ENCODE results near the gene PRKCE.

DNA sequence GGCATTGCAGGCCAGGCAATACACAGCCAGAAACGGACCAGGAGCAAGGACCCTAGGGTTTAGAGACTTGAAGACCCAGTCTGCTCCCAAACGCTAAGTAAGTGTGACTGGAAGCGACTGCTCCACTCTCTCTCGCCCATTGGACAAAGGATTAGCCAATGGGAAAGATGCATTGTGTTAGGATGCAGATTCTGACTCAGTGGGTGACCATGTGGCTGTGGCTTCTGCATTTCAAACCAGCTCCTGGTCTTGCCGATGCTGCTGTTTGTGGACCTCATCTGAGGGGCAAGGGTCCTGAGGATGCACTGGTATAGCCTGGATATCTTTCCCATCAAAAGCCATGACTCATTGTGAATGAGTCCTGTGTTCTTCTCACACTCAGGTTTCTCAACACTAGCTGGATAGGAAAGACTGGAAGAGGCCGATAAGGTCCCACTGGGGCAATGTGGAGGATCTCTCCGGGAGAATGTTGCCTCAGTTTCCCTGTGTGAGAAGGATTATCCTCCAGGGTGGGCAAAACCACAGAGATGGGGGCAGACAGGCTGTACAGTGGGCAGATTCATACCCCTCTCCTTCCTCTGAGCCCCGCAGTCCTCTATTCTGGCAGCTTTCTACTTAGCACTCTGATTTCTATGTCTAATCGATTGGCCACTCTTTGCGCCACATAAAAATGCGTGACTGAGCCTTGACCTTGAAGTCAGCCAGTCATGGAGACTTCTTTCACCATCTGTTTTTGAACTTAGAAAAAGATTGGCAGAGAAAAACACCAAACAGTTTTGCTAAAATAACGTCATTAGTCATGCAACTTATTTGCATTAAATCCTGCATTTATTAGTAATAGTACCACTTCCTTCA lies 257.1 kb downstream of the PRKCE start:
- TF ChIP-seq, protein P1, sequence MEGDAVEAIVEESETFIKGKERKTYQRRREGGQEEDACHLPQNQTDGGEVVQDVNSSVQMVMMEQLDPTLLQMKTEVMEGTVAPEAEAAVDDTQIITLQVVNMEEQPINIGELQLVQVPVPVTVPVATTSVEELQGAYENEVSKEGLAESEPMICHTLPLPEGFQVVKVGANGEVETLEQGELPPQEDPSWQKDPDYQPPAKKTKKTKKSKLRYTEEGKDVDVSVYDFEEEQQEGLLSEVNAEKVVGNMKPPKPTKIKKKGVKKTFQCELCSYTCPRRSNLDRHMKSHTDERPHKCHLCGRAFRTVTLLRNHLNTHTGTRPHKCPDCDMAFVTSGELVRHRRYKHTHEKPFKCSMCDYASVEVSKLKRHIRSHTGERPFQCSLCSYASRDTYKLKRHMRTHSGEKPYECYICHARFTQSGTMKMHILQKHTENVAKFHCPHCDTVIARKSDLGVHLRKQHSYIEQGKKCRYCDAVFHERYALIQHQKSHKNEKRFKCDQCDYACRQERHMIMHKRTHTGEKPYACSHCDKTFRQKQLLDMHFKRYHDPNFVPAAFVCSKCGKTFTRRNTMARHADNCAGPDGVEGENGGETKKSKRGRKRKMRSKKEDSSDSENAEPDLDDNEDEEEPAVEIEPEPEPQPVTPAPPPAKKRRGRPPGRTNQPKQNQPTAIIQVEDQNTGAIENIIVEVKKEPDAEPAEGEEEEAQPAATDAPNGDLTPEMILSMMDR (IDR thresholded peaks at IDR 0.05): no peak
- TF ChIP-seq POLR2AphosphoS5 (IDR thresholded peaks at IDR 0.05) (no peak), POLR2A (IDR thresholded peaks at IDR 0.05) (no peak), EP300 (IDR thresholded peaks at IDR 0.05) (no peak)

All from sigmoid colon (tissue), 4 donors.